Loucy (cell line): ENCODE data around the gene WHRN.

Experiments
- H2AFZ ChIP-seq: fragments of 200-600 bp; sonication (generic); 2 replicates; pipeline ENCODE4 v1.6.0; 2016; ENCODE audit warnings: antibody characterized with exemption, mild to moderate bottlenecking, low read length, moderate library complexity
- H3F3A ChIP-seq: fragments of 200-600 bp; 2 replicates; pipeline ENCODE4 v1.6.0; 2016; ENCODE audit warnings: antibody characterized with exemption, low read depth, mild to moderate bottlenecking
- H3K27me3 ChIP-seq: fragments of 200-600 bp; sonication (generic); 2 replicates; pipeline ENCODE4 v1.6.1; 2014; ENCODE audit warnings: low read length, mild to moderate bottlenecking; ENCODE audit not compliant: insufficient read depth, poor library complexity, severe bottlenecking
- H3K36me3 ChIP-seq: fragments of 200-600 bp; sonication (generic); 2 replicates; pipeline ENCODE4 v1.6.1; 2016; ENCODE audit warnings: low read length; ENCODE audit not compliant: insufficient read depth
- H3K4me1 ChIP-seq: fragments of 200-600 bp; sonication (generic); 2 replicates; pipeline ENCODE4 v1.5.1; 2014; ENCODE audit warnings: low read length, mild to moderate bottlenecking; ENCODE audit not compliant: insufficient read depth, poor library complexity, severe bottlenecking
- H3K4me2 ChIP-seq: fragments of 200-600 bp; sonication (generic); 2 replicates; pipeline ENCODE4 v1.6.0; 2014; ENCODE audit warnings: antibody characterized with exemption, low read length, low read depth, mild to moderate bottlenecking; ENCODE audit not compliant: poor library complexity, severe bottlenecking
- H3K4me3 ChIP-seq: fragments of 200-600 bp; sonication (generic); 2 replicates; pipeline ENCODE4 v1.5.1; 2014; ENCODE audit warnings: low read length, mild to moderate bottlenecking, mixed read lengths; ENCODE audit not compliant: poor library complexity, severe bottlenecking
- H3K79me2 ChIP-seq: fragments of 200-600 bp; sonication (generic); 2 replicates; pipeline ENCODE4 v1.6.1; 2014; ENCODE audit warnings: low read length; ENCODE audit not compliant: insufficient read depth
- H3K9ac ChIP-seq: fragments of 200-600 bp; sonication (generic); 2 replicates; pipeline ENCODE4 v1.6.0; 2014; ENCODE audit warnings: mild to moderate bottlenecking, low read depth, low read length, moderate library complexity; ENCODE audit not compliant: poor library complexity, severe bottlenecking
- H3K9me2 ChIP-seq: fragments of 200-600 bp; sonication (generic); replicated peaks from 2 replicates; pipeline ENCODE4 v1.6.1; 2016; ENCODE audit warnings: low read depth, low read length, mixed read lengths
- H3K9me3 ChIP-seq: fragments of 200-600 bp; sonication (generic); 2 replicates; pipeline ENCODE4 v1.6.1; 2014; ENCODE audit warnings: mild to moderate bottlenecking, antibody characterized with exemption, low read length, low read depth; ENCODE audit not compliant: insufficient read depth
- H4K20me1 ChIP-seq: fragments of 200-600 bp; sonication (generic); 2 replicates; pipeline ENCODE4 v1.6.0; 2014; ENCODE audit warnings: antibody characterized with exemption, low read length, mild to moderate bottlenecking; ENCODE audit not compliant: insufficient read depth, poor library complexity, severe bottlenecking
- CTCF ChIP-seq: fragments of 200-600 bp; sonication (generic); conservative IDR thresholded peaks from 2 replicates; pipeline ENCODE4 v1.5.1; 2014; ENCODE audit warnings: mild to moderate bottlenecking, antibody characterized with exemption, low read length
- EZH2phosphoT487 ChIP-seq: fragments of 200-600 bp; IDR thresholded peaks from 2 replicates; pipeline ENCODE4 v1.6.1; 2018; ENCODE audit warnings: antibody characterized with exemption, mild to moderate bottlenecking, moderate library complexity, borderline replicate concordance

The WHRN gene

DNA sequence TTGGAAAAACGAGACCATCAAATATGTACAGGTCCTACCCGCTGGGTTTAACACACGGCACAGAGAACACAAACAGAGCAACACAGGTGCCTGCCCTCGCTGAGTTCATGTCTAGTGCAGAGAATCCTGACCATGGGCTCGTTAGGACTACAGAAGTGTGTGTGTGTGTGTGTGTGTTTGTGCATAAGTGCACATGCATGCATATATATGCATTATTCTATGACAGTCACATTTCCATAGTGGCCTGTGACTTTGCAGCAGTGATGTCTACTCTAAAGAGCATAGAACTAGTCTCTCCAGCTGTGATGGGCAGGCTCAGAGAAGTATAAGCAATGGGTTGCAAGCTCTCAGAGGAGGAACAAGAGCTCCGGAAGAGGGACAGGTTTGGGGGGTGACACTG lies 147.9 kb downstream of the WHRN start:
- Histone ChIP-seq H3F3A (no peaks in the 10 kb centered on the region), H3K4me2 (no peak overlapping the region), H3K79me2 (no peaks in the 10 kb centered on the region), H3K27me3 (no peaks in the 10 kb centered on the region), H3K9ac (no peak overlapping the region), H3K9me2 (no peaks in the 10 kb centered on the region), H3K9me3 (no peaks in the 10 kb centered on the region), H2AFZ (no peak overlapping the region), H3K4me3 (no peak overlapping the region), H3K4me1 (no peaks in the 10 kb centered on the region), H4K20me1 (no peaks in the 10 kb centered on the region), H3K36me3 (peaks cover 88% of the 10 kb centered on the region; the same call in 1 of the 2 replicates)
- no peak for TF ChIP-seq EZH2phosphoT487
- TF ChIP-seq CTCF, result no peak

GRCh38 chr9:114356792-114357191 lies 148.5 kb downstream of the WHRN start:
- H3K79me2 ChIP-seq, result no peaks in the 10 kb centered on the region
- H3K9me2 ChIP-seq, result no peaks in the 10 kb centered on the region
- no peaks in the 10 kb centered on the region for H4K20me1 ChIP-seq
- H3K36me3 ChIP-seq, result peaks cover 88% of the 10 kb centered on the region; the same call in 1 of the 2 replicates
- H3K27me3 ChIP-seq, result no peaks in the 10 kb centered on the region
- no peak overlapping the region for H3K4me3 ChIP-seq
- H3K4me1 ChIP-seq, result no peaks in the 10 kb centered on the region
- no peaks in the 10 kb centered on the region for H3K9me3 ChIP-seq
- H3K4me2 ChIP-seq, result no peak overlapping the region
- H3F3A ChIP-seq, result no peaks in the 10 kb centered on the region
- no peak overlapping the region for H2AFZ ChIP-seq
- no peak overlapping the region for H3K9ac ChIP-seq
- TF ChIP-seq CTCF, result no peak
- no peak for TF ChIP-seq EZH2phosphoT487

DNA sequence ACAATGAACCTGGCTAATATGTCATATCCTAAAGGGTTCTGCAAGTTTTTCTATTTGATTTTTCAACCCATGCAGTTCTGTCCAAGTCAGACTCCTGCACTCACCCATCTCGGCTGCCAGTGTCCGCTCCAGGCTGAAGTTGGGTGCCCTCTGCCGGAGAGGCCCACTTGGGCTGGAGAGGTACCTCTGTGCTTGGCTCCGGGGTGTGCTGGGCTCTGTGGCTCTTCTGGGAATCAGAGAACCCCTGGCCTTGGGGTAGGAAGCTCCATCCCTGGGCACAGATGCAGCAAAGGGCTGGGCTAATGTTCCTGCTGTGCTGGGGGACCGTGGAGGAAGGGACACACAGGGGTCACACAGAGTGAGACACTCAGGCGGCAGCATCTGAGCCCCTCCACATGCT lies 149.5 kb downstream of the WHRN start:
- Histone ChIP-seq H2AFZ (no peak overlapping the region), H3K4me3 (no peak overlapping the region), H3K79me2 (no peaks in the 10 kb centered on the region), H3F3A (no peaks in the 10 kb centered on the region), H3K4me1 (no peaks in the 10 kb centered on the region), H3K27me3 (no peaks in the 10 kb centered on the region), H4K20me1 (no peaks in the 10 kb centered on the region), H3K36me3 (peaks cover 86% of the 10 kb centered on the region; the same call in 1 of the 2 replicates), H3K9me2 (no peaks in the 10 kb centered on the region), H3K4me2 (no peak overlapping the region), H3K9ac (no peak overlapping the region), H3K9me3 (no peaks in the 10 kb centered on the region)
- no peak for TF ChIP-seq CTCF
- no peak for TF ChIP-seq EZH2phosphoT487
